Rectal smooth muscle tissue (tissue), 1 donor: ENCODE data around the gene TRPM5.

Experiments used
- H3K27ac ChIP-seq: one replicate; pipeline ENCODE4 v1.7.0; 2013; ENCODE audit warnings: low read depth, low read length, inconsistent platforms
- H3K27me3 ChIP-seq: one replicate; pipeline ENCODE4 v1.7.0; 2013; ENCODE audit warnings: low read length; ENCODE audit not compliant: control insufficient read depth, insufficient read depth
- H3K36me3 ChIP-seq: one replicate; pipeline ENCODE4 v1.7.0; 2013; ENCODE audit warnings: low read length; ENCODE audit not compliant: control insufficient read depth, insufficient read depth
- H3K4me1 ChIP-seq: one replicate; pipeline ENCODE4 v1.7.0; 2013; ENCODE audit warnings: low read length; ENCODE audit not compliant: control insufficient read depth, insufficient read depth
- H3K4me3 ChIP-seq: one replicate; pipeline ENCODE4 v1.7.0; 2013; ENCODE audit warnings: low read length
- H3K9ac ChIP-seq: one replicate; pipeline ENCODE4 v1.7.0; 2013; ENCODE audit warnings: low read length

The TRPM5 gene

GRCh38 chr11:2459796-2460531 is 15.7 kb upstream of the TRPM5 start:
- no peak overlapping the region for H3K4me3 ChIP-seq
- H3K4me1 ChIP-seq, result no peaks in the 10 kb centered on the region
- H3K27me3 ChIP-seq, result no peaks in the 10 kb centered on the region
- H3K36me3 ChIP-seq, result no peaks in the 10 kb centered on the region
- no peak overlapping the region for H3K27ac ChIP-seq
- H3K9ac ChIP-seq, result no peak overlapping the region

GRCh38 chr11:2459016-2459725 is 14.9 kb upstream of the TRPM5 start:
- Histone ChIP-seq H3K36me3 (no peaks in the 10 kb centered on the region), H3K4me1 (no peaks in the 10 kb centered on the region), H3K4me3 (no peak overlapping the region), H3K27me3 (no peaks in the 10 kb centered on the region), H3K9ac (no peak overlapping the region), H3K27ac (no peak overlapping the region)

GRCh38 chr11:2458321-2458720 is 14.0 kb upstream of the TRPM5 start:
- H3K9ac ChIP-seq, result no peak overlapping the region
- H3K4me3 ChIP-seq, result no peak overlapping the region
- no peaks in the 10 kb centered on the region for H3K4me1 ChIP-seq
- no peak overlapping the region for H3K27ac ChIP-seq
- H3K27me3 ChIP-seq, result no peaks in the 10 kb centered on the region
- no peaks in the 10 kb centered on the region for H3K36me3 ChIP-seq

GRCh38 chr11:2453436-2453835 is 9.1 kb upstream of the TRPM5 start:
- no peaks in the 10 kb centered on the region for H3K4me1 ChIP-seq
- H3K36me3 ChIP-seq, result no peaks in the 10 kb centered on the region
- H3K9ac ChIP-seq, result no peak overlapping the region
- H3K27ac ChIP-seq, result no peak overlapping the region
- no peaks in the 10 kb centered on the region for H3K27me3 ChIP-seq
- H3K4me3 ChIP-seq, result no peak overlapping the region

- Histone ChIP-seq H3K27ac (no peak overlapping the region), H3K36me3 (no peaks in the 10 kb centered on the region), H3K4me3 (no peak overlapping the region), H3K4me1 (no peaks in the 10 kb centered on the region), H3K9ac (no peak overlapping the region), H3K27me3 (peaks cover under 1% of the 10 kb centered on the region)
Observed at GRCh38 chr11:2452321-2453012, 8.2 kb upstream of the TRPM5 start.

- no peak overlapping the region for H3K9ac ChIP-seq
- H3K4me1 ChIP-seq, result no peaks in the 10 kb centered on the region
- no peak overlapping the region for H3K4me3 ChIP-seq
- no peaks in the 10 kb centered on the region for H3K36me3 ChIP-seq
- H3K27me3 ChIP-seq, result peaks cover 3% of the 10 kb centered on the region
- no peak overlapping the region for H3K27ac ChIP-seq
Observed at GRCh38 chr11:2451916-2452315, 7.6 kb upstream of the TRPM5 start.

GRCh38 chr11:2451336-2451735 is 7.0 kb upstream of the TRPM5 start:
- Histone ChIP-seq H3K4me3 (no peak overlapping the region), H3K9ac (no peak overlapping the region), H3K4me1 (no peaks in the 10 kb centered on the region), H3K27ac (no peak overlapping the region), H3K27me3 (peaks cover 3% of the 10 kb centered on the region), H3K36me3 (no peaks in the 10 kb centered on the region)

GRCh38 chr11:2450321-2451041 is 6.2 kb upstream of the TRPM5 start:
- H3K27me3 ChIP-seq, result peaks cover 3% of the 10 kb centered on the region
- H3K9ac ChIP-seq, result no peak overlapping the region
- H3K27ac ChIP-seq, result no peak overlapping the region
- no peaks in the 10 kb centered on the region for H3K36me3 ChIP-seq
- H3K4me1 ChIP-seq, result no peaks in the 10 kb centered on the region
- no peak overlapping the region for H3K4me3 ChIP-seq

- Histone ChIP-seq H3K4me3 (no peak overlapping the region), H3K27me3 (peaks cover 3% of the 10 kb centered on the region), H3K27ac (no peak overlapping the region), H3K36me3 (no peaks in the 10 kb centered on the region), H3K9ac (no peak overlapping the region), H3K4me1 (no peaks in the 10 kb centered on the region)
Observed at GRCh38 chr11:2449548-2450320, 5.4 kb upstream of the TRPM5 start.

GRCh38 chr11:2448661-2449547 is 4.6 kb upstream of the TRPM5 start:
- H3K9ac ChIP-seq, result no peak overlapping the region
- no peaks in the 10 kb centered on the region for H3K36me3 ChIP-seq
- H3K27me3 ChIP-seq, result peaks cover 3% of the 10 kb centered on the region
- no peak overlapping the region for H3K4me3 ChIP-seq
- H3K27ac ChIP-seq, result no peak overlapping the region
- H3K4me1 ChIP-seq, result no peaks in the 10 kb centered on the region

GRCh38 chr11:2447951-2448650 is 3.8 kb upstream of the TRPM5 start:
- Histone ChIP-seq H3K4me1 (no peaks in the 10 kb centered on the region), H3K27ac (no peak overlapping the region), H3K4me3 (no peak overlapping the region), H3K36me3 (no peaks in the 10 kb centered on the region), H3K9ac (no peak overlapping the region), H3K27me3 (peaks cover 6% of the 10 kb centered on the region)
